GM18499 (cell line): ENCODE measurements around the gene IRF5.

Experiments used
- ATAC-seq: cut with Tn5 transposase; IDR thresholded peaks from one replicate; pipeline ENCODE4 v1.9.1; 2021; ENCODE audit warnings: moderate number of reproducible peaks; ENCODE audit not compliant: insufficient read depth, unreplicated experiment

IRF5 gene, protein sequence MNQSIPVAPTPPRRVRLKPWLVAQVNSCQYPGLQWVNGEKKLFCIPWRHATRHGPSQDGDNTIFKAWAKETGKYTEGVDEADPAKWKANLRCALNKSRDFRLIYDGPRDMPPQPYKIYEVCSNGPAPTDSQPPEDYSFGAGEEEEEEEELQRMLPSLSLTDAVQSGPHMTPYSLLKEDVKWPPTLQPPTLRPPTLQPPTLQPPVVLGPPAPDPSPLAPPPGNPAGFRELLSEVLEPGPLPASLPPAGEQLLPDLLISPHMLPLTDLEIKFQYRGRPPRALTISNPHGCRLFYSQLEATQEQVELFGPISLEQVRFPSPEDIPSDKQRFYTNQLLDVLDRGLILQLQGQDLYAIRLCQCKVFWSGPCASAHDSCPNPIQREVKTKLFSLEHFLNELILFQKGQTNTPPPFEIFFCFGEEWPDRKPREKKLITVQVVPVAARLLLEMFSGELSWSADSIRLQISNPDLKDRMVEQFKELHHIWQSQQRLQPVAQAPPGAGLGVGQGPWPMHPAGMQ

DNA sequence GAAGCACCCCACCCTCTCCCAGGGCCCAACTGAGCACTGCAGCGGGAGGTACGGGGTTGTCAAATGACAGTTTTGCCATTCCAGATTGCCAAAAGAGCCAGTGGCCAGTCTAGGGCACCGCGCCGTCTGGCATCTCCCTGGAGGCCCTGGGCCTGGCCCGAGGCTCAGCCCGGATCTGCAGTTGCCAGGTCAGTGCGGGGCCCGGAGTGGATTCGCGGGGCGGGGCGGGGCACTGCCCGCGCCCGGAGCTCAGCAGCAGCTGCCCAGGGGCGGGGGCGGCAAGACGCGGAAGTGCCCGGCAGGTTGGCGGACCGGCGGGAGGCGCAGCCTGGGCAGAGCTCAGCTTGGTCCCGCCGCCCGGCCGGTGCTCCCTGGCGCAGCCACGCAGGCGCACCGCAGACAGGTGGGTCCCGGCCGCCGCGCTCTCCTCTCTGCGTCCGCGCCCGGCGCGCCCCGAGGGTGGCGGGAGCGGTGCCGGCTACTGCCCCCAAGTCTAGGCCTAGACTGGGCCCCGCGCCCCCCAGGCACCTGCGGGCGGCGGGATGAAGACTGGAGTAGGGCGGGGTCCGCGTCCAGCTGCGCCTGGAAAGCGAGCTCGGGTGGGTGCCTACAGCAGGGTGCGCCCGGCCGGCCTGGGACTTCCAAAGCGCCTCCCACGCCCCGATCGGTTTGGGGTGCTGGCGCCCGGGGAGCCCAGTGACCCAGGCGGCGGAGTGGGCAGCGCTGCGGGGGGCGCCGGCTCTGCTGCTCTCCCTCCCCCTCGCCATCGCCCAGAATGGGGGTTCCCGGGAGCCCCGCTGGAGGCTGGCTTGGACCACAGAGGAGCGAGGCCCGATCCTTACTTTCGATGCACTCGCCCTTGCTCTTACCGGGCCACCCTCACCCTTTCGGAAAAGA is at the start of gene IRF5:
IRF5 (plus strand) TSS at position 281 of the 897 bp plus-strand sequence. CDS start 4,155 bp downstream, outside the sequence.
- no peak for ATAC-seq

- no peak for ATAC-seq
These were observed 49.5 kb upstream of the IRF5 start for GRCh38 chr7:128888039-128888755.

- no peak for ATAC-seq
These were observed 49.0 kb upstream of the IRF5 start for GRCh38 chr7:128888756-128889095.

DNA sequence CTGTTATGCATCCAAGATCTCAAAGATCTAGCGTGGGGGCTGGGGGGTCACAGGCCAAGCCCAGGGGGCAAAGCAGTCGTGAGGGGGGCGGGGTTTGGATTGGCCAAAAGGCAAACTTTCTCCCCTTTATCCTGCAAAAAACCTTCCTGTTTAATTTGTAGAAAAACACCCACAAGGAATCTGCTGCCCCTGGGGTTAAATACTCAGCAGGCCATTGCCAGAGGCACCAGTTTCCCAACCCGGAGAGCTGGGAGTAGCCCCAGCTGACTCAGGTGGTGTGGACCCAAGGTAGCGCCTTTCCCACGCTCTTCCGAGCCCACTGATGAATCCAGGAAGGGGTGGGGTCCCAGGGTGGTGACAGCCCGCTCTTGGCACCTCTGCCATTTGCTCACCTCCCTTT is 48.6 kb upstream of the IRF5 start:
- ATAC-seq = no peak

DNA sequence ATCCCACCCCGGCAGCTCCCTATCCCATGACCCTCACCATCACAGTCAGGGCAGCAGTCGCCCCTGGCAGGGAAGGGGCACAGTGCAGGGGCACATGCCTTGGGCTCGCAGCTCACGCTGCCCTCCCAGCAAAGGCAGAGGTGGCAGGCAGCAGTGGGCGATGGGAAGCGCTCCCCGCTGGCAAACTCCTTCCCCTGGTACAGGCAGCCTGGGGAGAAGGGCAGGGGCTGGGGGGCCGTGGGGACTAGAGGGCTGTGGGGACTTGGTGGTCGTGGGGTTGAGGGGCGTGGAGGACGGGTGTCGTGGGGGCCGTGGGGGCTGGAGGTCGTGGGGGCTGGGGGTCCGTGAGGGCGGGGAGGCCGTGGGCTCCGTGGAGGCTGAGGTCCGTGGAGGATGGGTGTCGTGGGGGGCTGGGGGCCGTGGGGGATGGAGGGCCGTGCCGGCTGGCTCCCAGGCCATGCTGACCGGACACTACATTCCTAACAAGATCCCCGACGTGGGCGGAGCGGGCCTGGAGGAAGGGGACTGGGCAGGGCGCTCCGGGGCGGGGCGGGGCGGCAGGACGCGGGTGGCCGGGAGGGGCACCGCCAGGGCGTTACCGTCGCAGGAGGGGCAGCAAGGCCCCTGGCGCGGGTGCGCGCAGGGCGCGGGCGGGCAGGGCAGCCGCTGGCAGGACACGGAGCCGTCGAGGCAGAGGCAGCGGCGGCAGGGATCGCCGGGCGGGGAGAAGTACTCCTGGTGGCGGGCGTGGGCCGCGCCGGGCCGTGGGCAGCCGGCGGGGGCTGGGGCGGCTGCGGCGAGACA is 47.2 kb upstream of the IRF5 start:
- ATAC-seq = no peak

DNA sequence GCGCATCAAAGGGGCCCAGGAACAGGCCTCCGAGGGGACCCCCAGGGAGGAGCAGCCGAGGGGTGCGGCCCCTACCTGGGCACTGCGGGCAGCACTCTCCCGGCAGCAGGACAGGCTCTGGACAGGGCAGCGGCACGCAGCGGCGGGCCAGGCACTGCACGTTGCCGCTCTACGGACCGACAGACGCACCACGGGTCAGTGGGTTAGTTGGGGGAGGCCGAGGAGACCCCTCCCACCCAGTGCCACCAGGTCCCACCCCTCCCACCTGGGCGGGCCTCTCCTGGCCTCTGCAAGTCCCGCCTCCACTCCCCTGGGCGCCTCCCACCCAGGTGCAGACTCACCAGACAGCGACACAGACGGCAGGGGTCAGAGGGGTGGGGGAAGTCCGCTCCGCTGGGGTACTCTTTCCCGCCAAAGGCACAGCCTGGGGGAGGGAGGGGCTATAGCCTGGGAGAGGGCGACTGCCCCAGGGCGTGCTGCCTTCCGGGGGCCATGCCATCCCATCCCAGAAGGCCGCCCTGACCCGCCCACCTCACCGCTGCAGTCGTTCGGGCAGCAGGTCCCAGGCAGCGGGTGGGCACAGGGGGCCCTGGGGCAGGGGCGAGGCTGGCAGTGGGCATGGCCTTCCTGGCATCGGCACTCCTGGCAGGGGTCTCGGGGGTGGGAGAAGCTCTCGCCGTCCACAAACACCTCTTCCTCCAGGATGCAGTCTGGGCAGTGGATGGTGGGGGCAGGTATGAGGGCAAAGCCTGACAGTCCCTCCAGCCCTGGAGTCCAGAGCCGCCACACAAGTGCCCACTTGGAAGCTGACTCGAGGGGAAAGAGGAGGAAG is 46.4 kb upstream of the IRF5 start:
- no peak for ATAC-seq

DNA sequence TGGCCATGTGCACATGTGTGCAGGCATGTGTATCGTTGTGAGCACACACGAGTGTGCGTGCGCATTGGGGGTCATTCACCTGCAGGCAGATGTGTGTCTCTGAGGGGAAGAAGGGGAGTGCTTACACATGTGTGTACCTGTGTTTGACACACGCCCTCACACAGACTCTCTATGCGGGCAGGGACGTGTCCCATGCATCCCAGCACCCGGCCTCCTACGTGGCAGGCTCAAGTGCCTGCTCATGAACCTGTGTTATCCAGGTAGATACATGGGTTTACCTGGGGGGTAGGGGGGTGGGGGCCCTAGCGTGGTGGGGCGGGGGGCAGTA is 45.8 kb upstream of the IRF5 start:
- ATAC-seq = no peak

DNA sequence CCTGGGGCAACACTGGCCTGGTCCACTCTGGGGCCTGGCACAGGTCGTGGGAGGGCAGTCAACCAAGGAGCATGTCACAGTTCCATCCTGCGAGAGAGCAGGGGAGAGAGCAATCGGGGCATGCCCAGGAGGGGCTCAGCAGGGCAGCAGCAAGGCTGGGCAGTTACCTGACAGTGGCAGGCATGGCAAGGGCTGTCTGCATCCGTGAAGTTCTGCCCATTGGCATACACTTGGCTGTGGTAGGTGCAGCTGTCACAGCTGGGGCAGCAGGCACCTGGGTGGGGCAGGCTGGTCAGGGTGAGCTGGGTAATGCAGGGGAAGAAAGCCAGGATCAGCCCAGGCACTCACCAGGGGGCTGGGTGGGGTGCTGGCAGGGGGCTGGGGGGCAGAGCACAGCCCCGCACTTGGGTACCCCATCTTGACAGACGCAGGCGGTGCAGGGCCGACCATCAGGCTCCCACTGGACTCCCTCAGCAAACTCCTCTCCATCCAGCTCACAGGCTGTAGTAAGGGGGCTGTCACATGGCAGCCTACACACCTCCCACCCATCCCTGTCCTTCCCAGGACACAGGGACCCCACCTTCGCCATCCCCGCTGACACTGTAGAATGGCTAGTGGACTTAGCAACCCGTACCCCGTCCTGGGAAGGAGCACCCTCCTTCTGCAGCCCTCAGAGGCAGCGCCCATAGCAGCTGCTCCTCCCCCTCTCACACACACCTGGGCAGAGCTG is 45.0 kb upstream of the IRF5 start:
- ATAC-seq = no peak

DNA sequence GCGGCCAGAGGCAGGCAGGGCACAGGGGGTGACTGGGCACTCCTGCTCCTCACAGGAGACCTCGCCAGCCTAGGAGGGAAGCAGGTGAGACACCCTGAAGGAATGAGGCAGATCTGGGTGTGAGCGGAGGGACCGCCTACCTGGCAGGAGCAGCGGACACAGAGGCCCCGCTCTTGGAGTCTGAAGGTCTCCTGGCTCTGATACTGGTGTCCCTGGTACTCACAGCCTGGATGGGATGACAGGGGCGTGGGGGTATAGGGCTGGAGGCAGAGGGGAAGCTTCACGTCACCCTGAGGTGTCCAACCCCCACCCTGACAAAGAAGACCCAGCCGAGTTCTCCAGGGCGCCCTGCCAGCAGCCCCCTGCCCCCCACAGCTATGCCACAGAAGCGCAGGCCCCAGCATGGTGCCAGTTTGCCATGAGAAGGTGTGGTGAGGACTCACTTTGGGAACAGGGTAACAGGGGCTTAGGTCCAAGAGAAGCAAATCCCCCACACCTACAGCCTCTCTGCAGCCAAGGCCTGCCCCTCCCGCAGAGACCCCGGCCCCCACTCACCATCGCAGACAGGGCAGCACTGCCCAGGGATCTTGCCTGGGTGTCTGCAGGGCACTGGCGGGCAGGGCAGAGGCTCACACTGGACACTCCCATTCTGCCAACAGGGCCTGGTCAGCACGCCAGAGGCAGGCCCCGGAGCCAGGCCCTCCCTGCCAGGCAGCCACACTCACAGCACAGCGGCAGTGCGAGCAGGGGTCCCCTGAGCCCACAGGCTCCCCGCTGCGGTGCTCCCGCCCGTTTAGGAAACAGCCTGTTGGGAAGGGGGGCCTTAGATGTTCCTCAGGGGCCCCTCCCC is 44.3 kb upstream of the IRF5 start:
- no peak for ATAC-seq

GRCh38 chr7:128894101-128894440 is 43.7 kb upstream of the IRF5 start:
- no peak for ATAC-seq

DNA sequence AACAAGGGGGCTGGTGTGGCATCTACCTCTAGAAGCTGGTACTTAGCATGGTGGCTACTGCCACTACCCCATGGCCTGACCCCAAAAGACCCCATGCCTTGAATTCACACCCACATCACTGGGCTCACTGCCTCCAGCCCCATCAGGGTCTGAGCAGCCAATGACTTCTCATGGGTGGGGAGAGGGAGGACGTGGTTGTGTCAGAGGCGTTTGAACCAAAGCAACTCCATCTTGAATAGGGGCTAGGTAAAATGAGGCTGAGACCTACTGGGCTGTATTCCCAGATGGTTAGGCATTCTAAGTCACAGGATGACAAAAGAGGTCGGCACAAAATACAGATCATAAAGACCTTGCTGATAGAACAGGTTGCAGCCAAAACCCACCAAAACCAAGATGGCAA is 42.4 kb upstream of the IRF5 start:
- no peak for ATAC-seq

- no peak for ATAC-seq
These were observed 38.3 kb upstream of the IRF5 start for GRCh38 chr7:128899392-128899791.

GRCh38 chr7:128900237-128900636 is 37.5 kb upstream of the IRF5 start:
- ATAC-seq = no peak

DNA sequence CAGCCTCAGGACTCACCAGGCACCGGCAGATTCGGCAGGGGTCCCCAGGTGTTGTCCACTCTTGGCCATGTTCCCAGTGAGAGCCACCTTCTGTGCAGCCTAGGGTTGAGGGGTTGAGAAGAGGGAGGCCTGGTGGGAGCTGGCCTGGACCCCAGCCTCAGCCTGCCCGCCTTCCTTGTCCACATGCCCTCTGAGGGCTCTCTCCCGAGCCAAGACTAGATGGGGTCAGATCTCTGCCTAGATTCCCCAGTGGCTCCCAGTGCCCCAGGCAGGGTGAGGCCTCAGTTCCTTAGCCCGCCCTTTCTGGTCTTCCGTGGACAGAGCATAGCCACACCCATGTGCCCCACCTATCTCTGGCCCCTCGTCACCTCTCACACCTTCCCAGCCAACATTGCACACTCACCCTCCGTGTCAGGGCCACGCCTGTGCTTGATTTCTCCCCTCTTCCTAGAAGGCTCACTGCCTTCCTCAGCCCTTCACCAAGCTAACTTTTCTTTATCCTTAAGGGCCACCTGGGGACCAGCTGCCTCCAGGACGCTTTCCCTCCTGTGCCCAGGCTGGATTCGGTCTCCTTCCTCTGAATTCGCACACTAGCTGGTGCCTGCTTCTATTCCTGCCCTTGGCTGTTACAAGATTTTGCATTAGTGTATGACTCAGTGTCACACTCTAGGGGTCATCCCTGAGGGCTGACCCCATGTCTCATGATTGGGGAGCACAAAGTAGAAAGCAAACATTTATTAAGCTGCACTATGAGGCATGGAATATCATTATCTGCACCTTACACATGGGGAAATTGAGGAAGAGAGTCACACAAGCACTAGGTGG is 34.8 kb upstream of the IRF5 start:
- no peak for ATAC-seq

DNA sequence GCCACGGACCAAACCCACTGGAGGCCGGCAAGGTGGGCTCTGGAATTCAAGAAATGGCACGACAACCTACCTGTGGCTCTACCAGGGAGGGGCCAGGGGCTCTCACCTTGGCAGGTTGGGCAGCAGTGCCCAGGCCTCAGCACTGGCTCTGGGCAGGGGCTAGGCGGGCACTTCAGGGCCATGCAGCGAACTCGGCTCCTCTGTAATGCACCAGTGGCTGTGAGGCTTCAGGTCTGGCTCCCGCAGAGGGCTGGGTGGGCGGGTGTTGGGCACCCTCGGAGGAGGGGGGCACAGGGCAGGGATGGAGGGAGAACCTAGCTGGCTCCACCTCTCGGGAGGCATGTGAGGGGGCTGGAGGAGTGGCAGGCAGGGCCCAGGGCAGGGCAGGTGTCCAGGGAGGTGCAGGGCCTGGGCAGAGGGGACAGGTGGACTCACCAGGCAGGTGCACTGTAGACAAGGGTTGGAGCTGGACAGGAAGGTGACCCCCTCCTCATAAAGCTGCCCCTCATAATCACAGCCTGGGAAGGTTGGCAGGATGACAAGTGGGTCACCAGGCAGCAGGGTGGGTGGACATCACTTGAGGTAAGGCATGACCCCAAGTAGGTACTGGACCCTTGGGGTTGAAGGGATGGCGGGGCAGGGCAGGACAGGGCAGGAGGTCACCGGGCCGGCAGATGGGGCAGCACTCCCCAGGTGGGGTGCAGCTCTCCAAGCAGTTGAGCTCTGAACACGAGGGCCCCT is 33.9 kb upstream of the IRF5 start:
- ATAC-seq = no peak
